ENCODE data around the gene CCK. TPM values are rescaled to one million over a fixed set of nuclear protein-coding genes. Genes with fewer than 3 reads are reported as not detected.
A peak's percentile ranks its signal among the peaks of the same experiment; 100 is the strongest.
"Not testable (repeated sequence)": the region's sequence is repeated elsewhere in the genome, so short reads cannot be mapped to it uniquely, and the experiment has no call there.

Gene CCK
- polyA plus RNA-seq, 3 donors: not detected

- Mint-ChIP-seq H3K4me3 (no peak overlapping the region), H3K27ac (no peak overlapping the region)
- WGBS (ENCODE audit: insufficient coverage): 95% methylated on average over 2 of the region's 2 CpGs
Observed at GRCh38 chr3:42288385-42288784, 22.4 kb upstream of the CCK start.

GRCh38 chr3:42287423-42287822 is 21.4 kb upstream of the CCK start:
- intact Hi-C loops (cut with micrococcal nuclease); DNase-seq; H3K4me3 Mint-ChIP-seq; H3K9ac ChIP-seq (ENCODE audit: insufficient read depth, low read length, poor library complexity, severe bottlenecking); H3K4me3 ChIP-seq (replicated peaks in 1 of 3; ENCODE audit: low read depth in 2 of 3, low read length in 3 of 3); H3K27ac ChIP-seq (ENCODE audit: low read depth in 1 of 2, low read length in 2 of 2); H4K20me1 ChIP-seq (ENCODE audit: insufficient read depth, low read length); H3K36me3 Mint-ChIP-seq; H3K36me3 ChIP-seq (replicated peaks in 1 of 2; ENCODE audit: control insufficient read depth in 1 of 2, insufficient read depth in 2 of 2, low read length in 2 of 2); H3K4me2 ChIP-seq (replicated peaks; ENCODE audit: extremely low read depth, low read length, poor library complexity, severe bottlenecking); H2AFZ ChIP-seq (ENCODE audit: insufficient read depth, low read depth, low read length, poor library complexity, severe bottlenecking); H3K79me2 ChIP-seq (ENCODE audit: insufficient read depth, low read length); H3K27me3 ChIP-seq (ENCODE audit: control insufficient read depth in 2 of 2, insufficient read depth in 2 of 2, low read length in 2 of 2); H3K4me1 ChIP-seq (ENCODE audit: control insufficient read depth in 1 of 2, insufficient read depth in 2 of 2, low read length in 2 of 2); H3K4me1 Mint-ChIP-seq: not testable (repeated sequence)
- Mint-ChIP-seq H3K27ac (peak overlapping the region in 1 of 7 donors; percentile 13), H3K9me3 (peaks cover 2 to 25% (median 13%) of the 10 kb centered on the region in 7 donors), H3K27me3 (ENCODE audit: low read depth in 3 of 3) (peaks cover 0 to 13% (median 8%) of the 10 kb centered on the region in 3 donors)
- WGBS (ENCODE audit: insufficient coverage): 92% methylated on average over 8 of the region's 8 CpGs
- peaks cover 0 to 13% of the 10 kb centered on the region in 2 donors for H3K9me3 ChIP-seq (replicated peaks in 1 of 2; ENCODE audit: control insufficient read depth in 1 of 2, insufficient read depth in 1 of 2, low read length in 2 of 2)

More at GRCh38 chr3:42288385-42288784, 22.4 kb upstream of the CCK start:
- Histone ChIP-seq H2AFZ (ENCODE audit: insufficient read depth, low read depth, low read length, poor library complexity, severe bottlenecking) (no peak overlapping the region), H3K9me3 (replicated peaks in 1 of 2; ENCODE audit: control insufficient read depth in 1 of 2, insufficient read depth in 1 of 2, low read length in 2 of 2) (peaks cover 0 to 13% of the 10 kb centered on the region in 2 donors), H3K4me3 (replicated peaks in 1 of 3; ENCODE audit: low read depth in 2 of 3, low read length in 3 of 3) (no peak overlapping the region), H3K27me3 (ENCODE audit: control insufficient read depth in 2 of 2, insufficient read depth in 2 of 2, low read length in 2 of 2) (no peaks in the 10 kb centered on the region), H4K20me1 (ENCODE audit: insufficient read depth, low read length) (no peaks in the 10 kb centered on the region), H3K36me3 (replicated peaks in 1 of 2; ENCODE audit: control insufficient read depth in 1 of 2, insufficient read depth in 2 of 2, low read length in 2 of 2) (no peaks in the 10 kb centered on the region), H3K4me2 (replicated peaks; ENCODE audit: extremely low read depth, low read length, poor library complexity, severe bottlenecking) (no peak overlapping the region), H3K27ac (ENCODE audit: low read depth in 1 of 2, low read length in 2 of 2) (no peak overlapping the region), H3K9ac (ENCODE audit: insufficient read depth, low read length, poor library complexity, severe bottlenecking) (no peak overlapping the region), H3K4me1 (ENCODE audit: control insufficient read depth in 1 of 2, insufficient read depth in 2 of 2, low read length in 2 of 2) (no peaks in the 10 kb centered on the region), H3K79me2 (ENCODE audit: insufficient read depth, low read length) (no peaks in the 10 kb centered on the region)
- no peak for DNase-seq
- H3K9me3 Mint-ChIP-seq: peaks cover 2 to 25% (median 14%) of the 10 kb centered on the region in 7 donors
- H3K36me3 Mint-ChIP-seq: no peaks in the 10 kb centered on the region
- no peak for TF ChIP-seq CTCF (IDR thresholded peaks at IDR 0.05)
- peaks cover 1 to 13% (median 8%) of the 10 kb centered on the region in 3 donors for H3K27me3 Mint-ChIP-seq (ENCODE audit: low read depth in 3 of 3)
- intact Hi-C loops (cut with micrococcal nuclease): no loop called here
- no peaks in the 10 kb centered on the region for H3K4me1 Mint-ChIP-seq
